SK-N-SH (cell line): Measurements from ENCODE around the gene CHDH. TPM values are rescaled to one million over a fixed set of nuclear protein-coding genes. Genes with fewer than 3 reads are reported as not detected.

ENCODE experiments used
- CTCF ChIA-PET: fragments of 300-600, 350-600 bp; formaldehyde crosslinking; extraction: SDS; loops from one replicate; lab custom pipeline; 2021; lab: Yijun Ruan, JAX
- POLR2A ChIA-PET: fragments of 350-600 bp; sonication (Branson Sonifier 250); formaldehyde crosslinking; extraction: SDS; loops from one replicate; lab custom pipeline; 2020; ENCODE audit warnings: antibody characterized with exemption, inconsistent platforms; lab: Yijun Ruan, JAX
- DNase-seq: peaks from one replicate; pipeline ENCODE4 v3.0.0; 2012
- H2AFZ ChIP-seq: fragments of 200-600 bp; sonication (generic); 2 replicates; pipeline ENCODE4 v1.8.1; 2016; ENCODE audit warnings: antibody characterized with exemption, mild to moderate bottlenecking, low read depth
- H3F3A ChIP-seq: fragments of 200-600 bp; sonication (generic); replicated peaks from 2 replicates; pipeline ENCODE3; 2016; ENCODE audit warnings: antibody characterized with exemption, mild to moderate bottlenecking; ENCODE audit not compliant: insufficient read depth
- H3K27ac ChIP-seq, 2 experiments: fragments of 200-500 bp in 1 of 2; fragments of 200-600 bp in 1 of 2; sonication (Bioruptor generic) in 1 of 2; sonication (generic), shearing (Covaris generic) in 1 of 2; 2 replicates each; pipeline versions ENCODE4 v1.5.1 to v1.6.1; 2014 to 2016; ENCODE audit warnings: low read depth in 2 of 2, inconsistent platforms in 1 of 2, low read length in 1 of 2, mild to moderate bottlenecking in 1 of 2, mixed read lengths in 1 of 2
- H3K27me3 ChIP-seq: fragments of 200-600 bp; sonication (generic), shearing (Covaris generic); 2 replicates; pipeline ENCODE4 v1.6.1; 2016; ENCODE audit warnings: mixed run types; ENCODE audit not compliant: insufficient read depth
- H3K36me3 ChIP-seq, 2 experiments: fragments of 200-500 bp in 1 of 2; fragments of 200-600 bp in 1 of 2; sonication (Bioruptor generic) in 1 of 2; sonication (generic) in 1 of 2; replicated peaks in 1 of 2; 2 replicates each; pipeline versions ENCODE3 to v1.5.1; 2014 to 2016; ENCODE audit warnings: low read length in 1 of 2, mild to moderate bottlenecking in 1 of 2; ENCODE audit not compliant: insufficient read depth in 2 of 2, control insufficient read depth in 1 of 2
- H3K4me1 ChIP-seq, 2 experiments: fragments of 200-500 bp in 1 of 2; fragments of 200-600 bp in 1 of 2; sonication (Bioruptor generic) in 1 of 2; sonication (generic), shearing (Covaris generic) in 1 of 2; 2 replicates each; pipeline versions ENCODE4 v1.5.1 to v1.6.1; 2014 to 2016; ENCODE audit warnings: low read depth in 1 of 2, low read length in 1 of 2, mixed run types in 1 of 2; ENCODE audit not compliant: insufficient read depth in 2 of 2, control insufficient read depth in 1 of 2
- H3K4me2 ChIP-seq: fragments of 200-600 bp; sonication (generic), shearing (Covaris generic); 2 replicates; pipeline ENCODE4 v1.6.1; 2017; ENCODE audit warnings: mixed run types
- H3K4me3 ChIP-seq, 2 experiments: fragments of 200-500 bp in 1 of 2; fragments of 200-600 bp in 1 of 2; sonication (Bioruptor generic) in 1 of 2; sonication (generic), shearing (Covaris generic) in 1 of 2; 2 replicates each; pipeline versions ENCODE4 v1.5.1 to v1.8.1; 2014 to 2016; ENCODE audit warnings: low read depth in 2 of 2, inconsistent platforms in 1 of 2, low read length in 1 of 2, mild to moderate bottlenecking in 1 of 2, mixed read lengths in 1 of 2, moderate library complexity in 1 of 2
- H3K79me2 ChIP-seq: fragments of 200-600 bp; sonication (generic); 2 replicates; pipeline ENCODE4 v1.8.1; 2017; ENCODE audit warnings: mild to moderate bottlenecking; ENCODE audit not compliant: insufficient read depth
- H3K9ac ChIP-seq: fragments of 200-600 bp; sonication (generic); 2 replicates; pipeline ENCODE4 v1.6.1; 2017; ENCODE audit warnings: mixed run types
- H3K9me2 ChIP-seq: fragments of 200-600 bp; sonication (generic); 2 replicates; pipeline ENCODE4 v1.6.1; 2017; ENCODE audit warnings: mixed run types
- H3K9me3 ChIP-seq: fragments of 200-600 bp; sonication (generic); 2 replicates; pipeline ENCODE4 v1.6.1; 2017; ENCODE audit warnings: mixed run types, mild to moderate bottlenecking, moderate library complexity
- H4K20me1 ChIP-seq: fragments of 200-600 bp; sonication (generic); 2 replicates; pipeline ENCODE4 v1.6.1; 2017; ENCODE audit warnings: mild to moderate bottlenecking, mixed run types; ENCODE audit not compliant: insufficient read depth
- CHD2 ChIP-seq: fragments of 150-350 bp; IDR thresholded peaks from 2 replicates; pipeline ENCODE4 v1.6.1; 2018; ENCODE audit warnings: low read length; ENCODE audit not compliant: partially characterized antibody
- CTCF ChIP-seq: fragments of 200-600 bp; sonication (generic); IDR thresholded peaks from 2 replicates; pipeline ENCODE4 v1.6.1; 2017; ENCODE audit warnings: antibody characterized with exemption, mild to moderate bottlenecking, moderate library complexity
- FOXJ3 ChIP-seq: sonication (generic); formaldehyde crosslinking; IDR thresholded peaks from 2 replicates; pipeline ENCODE4 v1.5.1; 2020; ENCODE audit warnings: mild to moderate bottlenecking, missing genetic modification reagents
- FOXM1 ChIP-seq: IDR thresholded peaks from 2 replicates; pipeline ENCODE4 v1.4.0; 2012; ENCODE audit warnings: low read depth, mild to moderate bottlenecking
- GABPA ChIP-seq: IDR thresholded peaks from 2 replicates; pipeline ENCODE4 v1.4.0; 2012; ENCODE audit warnings: low read depth, mild to moderate bottlenecking
- MAX ChIP-seq: IDR thresholded peaks from 2 replicates; pipeline ENCODE4 v1.4.0; 2012; ENCODE audit warnings: low read depth
- NFIC ChIP-seq: IDR thresholded peaks from 2 replicates; pipeline ENCODE4 v1.4.0; 2012; ENCODE audit warnings: borderline replicate concordance
- NRF1 ChIP-seq: IDR thresholded peaks from 2 replicates; pipeline ENCODE4 v1.6.1; 2012; ENCODE audit warnings: low read depth, mild to moderate bottlenecking, low read length
- PBX3 ChIP-seq: IDR thresholded peaks from 2 replicates; pipeline ENCODE4; 2012
- POLR2AphosphoS5 ChIP-seq: IDR thresholded peaks from 2 replicates; pipeline ENCODE4 v1.6.1; 2012; ENCODE audit warnings: low read depth, low read length
- RAD21 ChIP-seq: IDR thresholded peaks from 2 replicates; pipeline ENCODE4 v1.6.1; 2012; ENCODE audit warnings: mild to moderate bottlenecking, low read length
- RFX5 ChIP-seq: IDR thresholded peaks from 2 replicates; pipeline ENCODE4 v1.6.1; 2012; ENCODE audit warnings: mild to moderate bottlenecking, improper control_type of control experiment, low read length
- SIN3A ChIP-seq: IDR thresholded peaks from 2 replicates; pipeline ENCODE4 v1.6.1; 2012; ENCODE audit warnings: low read depth, mild to moderate bottlenecking, low read length, moderate library complexity, borderline replicate concordance
- SMC3 ChIP-seq: IDR thresholded peaks from 2 replicates; pipeline ENCODE4 v1.6.1; 2012; ENCODE audit warnings: low read depth, low read length, improper control_type of control experiment
- TCF12 ChIP-seq: IDR thresholded peaks from 2 replicates; pipeline ENCODE4 v1.4.0; 2012
- TEAD4 ChIP-seq: IDR thresholded peaks from 2 replicates; pipeline ENCODE4 v1.4.0; 2012; ENCODE audit warnings: mild to moderate bottlenecking, borderline replicate concordance; ENCODE audit not compliant: insufficient read depth
- WGBS: methylation state at CpG from one replicate; pipeline ENCODE4 v1.1.6; 2017; ENCODE audit warnings: low lambda C conversion rate; 5-methylcytosine and 5-hydroxymethylcytosine counted together
- polyA plus RNA-seq, 3 experiments: library from polyadenylated mRNA; depleted of rRNA; stranded (reverse); fragments of >200 nt; gene quantifications; 2 replicates each; pipeline ENCODE4 v1.2.3, GENCODE V29; 2012
- TF ChIP-seq, protein P1 (sequence below): IDR thresholded peaks from 2 replicates; pipeline ENCODE4 v1.4.0; 2012; ENCODE audit warnings: low read depth, borderline replicate concordance

Gene CHDH
- polyA plus RNA-seq, 1 of the 3 experiments (the other 2 are of a cell fraction), result 0.33 TPM

- Histone ChIP-seq H3K9me2 (no peaks in the 10 kb centered on the region), H3K27ac (peak overlapping the region; percentile 8 to 14; a peak in 2 of 4 replicates), H3K4me1 (peaks cover 0 to 29% of the 10 kb centered on the region in 2 experiments; a peak in 1 of 4 replicates), H3K27me3 (peaks cover 2% of the 10 kb centered on the region), H3K79me2 (no peaks in the 10 kb centered on the region), H3F3A (no peaks in the 10 kb centered on the region), H3K4me2 (peak overlapping the region; percentile 34; the same call in 1 of the 2 replicates), H4K20me1 (no peaks in the 10 kb centered on the region), H3K9ac (no peak overlapping the region), H3K36me3 (no peaks in the 10 kb centered on the region), H2AFZ (no peak overlapping the region), H3K9me3 (no peaks in the 10 kb centered on the region), H3K4me3 (no peak overlapping the region)
- TF ChIP-seq CTCF (no peak), SMC3 (no peak), MAX (no peak), TEAD4 (no peak)
- TF ChIP-seq, protein P1, sequence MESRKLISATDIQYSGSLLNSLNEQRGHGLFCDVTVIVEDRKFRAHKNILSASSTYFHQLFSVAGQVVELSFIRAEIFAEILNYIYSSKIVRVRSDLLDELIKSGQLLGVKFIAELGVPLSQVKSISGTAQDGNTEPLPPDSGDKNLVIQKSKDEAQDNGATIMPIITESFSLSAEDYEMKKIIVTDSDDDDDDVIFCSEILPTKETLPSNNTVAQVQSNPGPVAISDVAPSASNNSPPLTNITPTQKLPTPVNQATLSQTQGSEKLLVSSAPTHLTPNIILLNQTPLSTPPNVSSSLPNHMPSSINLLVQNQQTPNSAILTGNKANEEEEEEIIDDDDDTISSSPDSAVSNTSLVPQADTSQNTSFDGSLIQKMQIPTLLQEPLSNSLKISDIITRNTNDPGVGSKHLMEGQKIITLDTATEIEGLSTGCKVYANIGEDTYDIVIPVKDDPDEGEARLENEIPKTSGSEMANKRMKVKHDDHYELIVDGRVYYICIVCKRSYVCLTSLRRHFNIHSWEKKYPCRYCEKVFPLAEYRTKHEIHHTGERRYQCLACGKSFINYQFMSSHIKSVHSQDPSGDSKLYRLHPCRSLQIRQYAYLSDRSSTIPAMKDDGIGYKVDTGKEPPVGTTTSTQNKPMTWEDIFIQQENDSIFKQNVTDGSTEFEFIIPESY, result no peak
- 53% methylated on average over 5 of the region's 5 CpGs for WGBS
- DNase-seq, result peak; percentile 42
- POLR2A ChIA-PET, result no interaction called here
- CTCF ChIA-PET, result no interaction called here
Measured at GRCh38 chr3:53773021-53773436, 73.2 kb downstream of the CHDH start.

- Histone ChIP-seq H3K9me2 (no peaks in the 10 kb centered on the region), H3K4me3 (no peak overlapping the region), H3K79me2 (no peaks in the 10 kb centered on the region), H3F3A (no peaks in the 10 kb centered on the region), H3K27me3 (peaks cover 7% of the 10 kb centered on the region), H4K20me1 (no peaks in the 10 kb centered on the region), H3K9me3 (no peaks in the 10 kb centered on the region), H3K4me1 (peaks cover 0 to 29% of the 10 kb centered on the region in 2 experiments; a peak in 1 of 4 replicates), H3K36me3 (no peaks in the 10 kb centered on the region), H3K4me2 (no peak overlapping the region), H2AFZ (no peak overlapping the region)
- POLR2A ChIA-PET, result no interaction called here
- CTCF ChIA-PET, result no interaction called here
- no peak for TF ChIP-seq MAX
- TF ChIP-seq SIN3A, result no peak
- no peak for TF ChIP-seq FOXJ3
- no peak for TF ChIP-seq RFX5
- TF ChIP-seq PBX3, result no peak
- no peak for TF ChIP-seq NRF1
- no peak for TF ChIP-seq RAD21
- TF ChIP-seq FOXM1, result no peak
- TF ChIP-seq GABPA, result no peak
- TF ChIP-seq TCF12, result no peak
- no peak for TF ChIP-seq NFIC
- TF ChIP-seq CHD2, result no peak
- TF ChIP-seq POLR2AphosphoS5, result no peak
- TF ChIP-seq, all 33 proteins: peak for 0
- DNase-seq, result no peak
- 77% methylated on average over 14 of the region's 14 CpGs for WGBS
- no peak overlapping the region; a peak in 1 of 4 replicates for H3K27ac ChIP-seq
- H3K9ac ChIP-seq, result no peak overlapping the region
Measured at GRCh38 chr3:53772562-53772961, 73.7 kb downstream of the CHDH start.
